HepG2 (cell line): ENCODE results near the gene CDK3. TPM values are rescaled to one million over a fixed set of nuclear protein-coding genes. Genes with fewer than 3 reads are reported as not detected.

Source experiments
- AGO1 ChIP-seq: fragments of 200-400 bp; formaldehyde crosslinking; IDR thresholded peaks from 2 replicates; pipeline ENCODE4 v1.6.1; 2017; ENCODE audit warnings: mild to moderate bottlenecking, low read depth, low read length, moderate library complexity; ENCODE audit not compliant: poor library complexity, severe bottlenecking
- ARHGAP35 ChIP-seq: sonication (generic); formaldehyde crosslinking; IDR thresholded peaks from 2 replicates; pipeline ENCODE4 v1.9.0; 2022; ENCODE audit warnings: mild to moderate bottlenecking, inconsistent platforms, moderate library complexity, missing genetic modification reagents, borderline replicate concordance
- CHD4 ChIP-seq: fragments of 200-600 bp; sonication (generic); IDR thresholded peaks from 2 replicates; pipeline ENCODE4 v1.7.0; 2017; ENCODE audit warnings: mild to moderate bottlenecking, low read length, borderline replicate concordance
- DMAP1 ChIP-seq: IDR thresholded peaks from 2 replicates; pipeline ENCODE4 v1.6.1; 2016
- DR1 ChIP-seq: sonication (generic); formaldehyde crosslinking; IDR thresholded peaks from 2 replicates; pipeline ENCODE4 v1.8.0; 2021; ENCODE audit warnings: mild to moderate bottlenecking, missing genetic modification reagents, inconsistent platforms
- FOXM1 ChIP-seq: sonication (generic); formaldehyde crosslinking; IDR thresholded peaks from 2 replicates; pipeline ENCODE4 v1.5.0; 2020; ENCODE audit warnings: missing genetic modification reagents
- HOXD1 ChIP-seq: sonication (generic); formaldehyde crosslinking; IDR thresholded peaks from 2 replicates; pipeline ENCODE4 v1.5.0; 2020; ENCODE audit warnings: missing genetic modification reagents
- IRF2 ChIP-seq: IDR thresholded peaks from 2 replicates; pipeline ENCODE4 v1.6.1; 2018; ENCODE audit warnings: missing genetic modification reagents, missing compliant biosample characterization
- MXD4 ChIP-seq: IDR thresholded peaks from 2 replicates; pipeline ENCODE4 v1.6.1; 2016; ENCODE audit warnings: mild to moderate bottlenecking, missing biosample characterization, missing genetic modification reagents
- PAF1 ChIP-seq: IDR thresholded peaks from 2 replicates; pipeline ENCODE4 v1.6.1; 2016; ENCODE audit warnings: missing genetic modification reagents, missing compliant biosample characterization
- PITX1 ChIP-seq: sonication (generic); formaldehyde crosslinking; IDR thresholded peaks from 2 replicates; pipeline ENCODE4 v1.5.1; 2020; ENCODE audit warnings: mild to moderate bottlenecking, missing genetic modification reagents
- POLR2AphosphoS5 ChIP-seq: IDR thresholded peaks from 2 replicates; pipeline ENCODE4 v1.6.1; 2012; ENCODE audit warnings: low read depth, low read length
- POLR2G ChIP-seq: fragments of 200-400 bp; formaldehyde crosslinking; IDR thresholded peaks from 2 replicates; pipeline ENCODE4 v1.6.1; 2018; ENCODE audit warnings: mild to moderate bottlenecking, low read depth, low read length, moderate library complexity
- RBFOX2 ChIP-seq: fragments of 200-400 bp; formaldehyde crosslinking; IDR thresholded peaks from 2 replicates; pipeline ENCODE4 v1.6.1; 2017; ENCODE audit warnings: low read depth, mild to moderate bottlenecking, low read length
- REXO4 ChIP-seq: sonication (generic); formaldehyde crosslinking; IDR thresholded peaks from 2 replicates; pipeline ENCODE4 v1.8.0; 2022; ENCODE audit warnings: missing genetic modification reagents, mild to moderate bottlenecking, borderline replicate concordance
- SALL1 ChIP-seq: sonication (generic); formaldehyde crosslinking; IDR thresholded peaks from 2 replicates; pipeline ENCODE4 v1.8.0; 2022; ENCODE audit warnings: mild to moderate bottlenecking, missing genetic modification reagents
- SKIL ChIP-seq: sonication (generic); formaldehyde crosslinking; IDR thresholded peaks from 2 replicates; pipeline ENCODE4 v1.8.0; 2022; ENCODE audit warnings: missing genetic modification reagents, mild to moderate bottlenecking, moderate library complexity, borderline replicate concordance
- SMAD9 ChIP-seq: sonication (generic); formaldehyde crosslinking; IDR thresholded peaks from 2 replicates; pipeline ENCODE4 v1.5.1; 2020; ENCODE audit warnings: mild to moderate bottlenecking, missing genetic modification reagents
- SOX6 ChIP-seq, 2 experiments: fragments of 450-650 bp in 1 of 2; sonication (generic) in 1 of 2; formaldehyde crosslinking in 1 of 2; IDR thresholded peaks; 2 replicates each; pipeline versions ENCODE4 v1.4.0 to v1.6.1; 2017 to 2020; ENCODE audit warnings: antibody characterized with exemption in 1 of 2, mild to moderate bottlenecking in 1 of 2, missing genetic modification reagents in 1 of 2
- THAP8 ChIP-seq: sonication (generic); formaldehyde crosslinking; IDR thresholded peaks from 2 replicates; pipeline ENCODE4 v1.5.1; 2020; ENCODE audit warnings: missing genetic modification reagents, mild to moderate bottlenecking, borderline replicate concordance
- ZC3H13 ChIP-seq: sonication (generic); formaldehyde crosslinking; IDR thresholded peaks from 2 replicates; pipeline ENCODE4 v1.8.1; 2023; ENCODE audit warnings: mild to moderate bottlenecking, missing genetic modification reagents, moderate library complexity
- ZNF225 ChIP-seq: sonication (generic); formaldehyde crosslinking; IDR thresholded peaks from 2 replicates; pipeline ENCODE4 v1.4.0; 2020; ENCODE audit warnings: mild to moderate bottlenecking, missing genetic modification reagents
- ZNF577 ChIP-seq: sonication (generic); formaldehyde crosslinking; IDR thresholded peaks from 2 replicates; pipeline ENCODE4 v1.4.0; 2020; ENCODE audit warnings: mild to moderate bottlenecking, low read depth, missing genetic modification reagents, borderline replicate concordance
- ZNF839 ChIP-seq: sonication (generic); formaldehyde crosslinking; IDR thresholded peaks from 2 replicates; pipeline ENCODE4 v1.4.0; 2020; ENCODE audit warnings: missing genetic modification reagents, mild to moderate bottlenecking, borderline replicate concordance
- polyA plus RNA-seq, 8 experiments: library from polyadenylated mRNA; depleted of rRNA in 3 of 8; stranded (reverse) in 7 of 8; unstranded in 1 of 8; fragments of >200 nt; fragmentation: Illumina TruSeq in 4 of 8; extraction: Trizol in 4 of 8; gene quantifications; 2 replicates each; pipeline versions ENCODE4 v1.2.1 to v1.2.3, GENCODE V29; 2011 to 2016; ENCODE audit warnings: low read depth in 4 of 8, missing spikeins in 1 of 8, mixed read lengths in 1 of 8; ENCODE audit not compliant: insufficient read depth in 1 of 8
- total RNA-seq, 5 experiments: library from RNA; depleted of rRNA; stranded (reverse); fragments of >200 nt; fragmentation: Illumina TruSeq; extraction: Trizol; gene quantifications; 2 replicates each; pipeline ENCODE4 v1.2.3, GENCODE V29; 2016; ENCODE audit warnings: low read depth in 1 of 5
- TF ChIP-seq, protein P1 (sequence below): sonication (generic); formaldehyde crosslinking; IDR thresholded peaks from 2 replicates; pipeline ENCODE4 v1.4.0; 2020; ENCODE audit warnings: mild to moderate bottlenecking, missing genetic modification reagents

CDK3 gene
- total and polyA plus RNA-seq, 2 of the 13 experiments (the other 11 are each of a cell fraction or from before 2014, with no cell fraction given): 5.8 to 11.4 TPM

- TF ChIP-seq THAP8 (CRISPR knock-in tag) (no peak), ZNF839 (no peak), DMAP1 (CRISPR knock-in tag) (no peak), FOXM1 (CRISPR knock-in tag) (no peak), RBFOX2 (no peak), CHD4 (no peak), SKIL (CRISPR knock-in tag) (no peak), PAF1 (CRISPR knock-in tag) (no peak), PITX1 (no peak), POLR2AphosphoS5 (no peak), SOX6 (IDR thresholded peaks at IDR 0.05) (no peak), SOX6 (CRISPR knock-in tag; IDR thresholded peaks at IDR 0.05) (peak; percentile 39; the same call in 1 of the 2 replicates), HOXD1 (CRISPR knock-in tag) (no peak), ZC3H13 (CRISPR knock-in tag) (peak; percentile 73; the same call in 1 of the 2 replicates), MXD4 (CRISPR knock-in tag) (no peak), REXO4 (CRISPR knock-in tag) (no peak), ZNF225 (no peak; the same call in 1 of the 2 replicates), ZNF577 (CRISPR knock-in tag) (no peak), AGO1 (no peak), POLR2G (no peak), SMAD9 (CRISPR knock-in tag) (no peak), SALL1 (CRISPR knock-in tag) (peak; percentile 70), IRF2 (CRISPR knock-in tag) (peak; percentile 86), DR1 (CRISPR knock-in tag) (no peak), ARHGAP35 (CRISPR knock-in tag) (no peak; the same call in 1 of the 2 replicates)
- TF ChIP-seq, protein P1, sequence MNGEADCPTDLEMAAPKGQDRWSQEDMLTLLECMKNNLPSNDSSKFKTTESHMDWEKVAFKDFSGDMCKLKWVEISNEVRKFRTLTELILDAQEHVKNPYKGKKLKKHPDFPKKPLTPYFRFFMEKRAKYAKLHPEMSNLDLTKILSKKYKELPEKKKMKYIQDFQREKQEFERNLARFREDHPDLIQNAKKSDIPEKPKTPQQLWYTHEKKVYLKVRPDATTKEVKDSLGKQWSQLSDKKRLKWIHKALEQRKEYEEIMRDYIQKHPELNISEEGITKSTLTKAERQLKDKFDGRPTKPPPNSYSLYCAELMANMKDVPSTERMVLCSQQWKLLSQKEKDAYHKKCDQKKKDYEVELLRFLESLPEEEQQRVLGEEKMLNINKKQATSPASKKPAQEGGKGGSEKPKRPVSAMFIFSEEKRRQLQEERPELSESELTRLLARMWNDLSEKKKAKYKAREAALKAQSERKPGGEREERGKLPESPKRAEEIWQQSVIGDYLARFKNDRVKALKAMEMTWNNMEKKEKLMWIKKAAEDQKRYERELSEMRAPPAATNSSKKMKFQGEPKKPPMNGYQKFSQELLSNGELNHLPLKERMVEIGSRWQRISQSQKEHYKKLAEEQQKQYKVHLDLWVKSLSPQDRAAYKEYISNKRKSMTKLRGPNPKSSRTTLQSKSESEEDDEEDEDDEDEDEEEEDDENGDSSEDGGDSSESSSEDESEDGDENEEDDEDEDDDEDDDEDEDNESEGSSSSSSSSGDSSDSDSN (CRISPR knock-in tag): no peak
These were observed 4.9 kb downstream of the CDK3 start (continued) for GRCh38 chr17:76005263-76006149.
